Spleen (tissue), 11 donors: ENCODE data around the gene TTC22. TPM values are rescaled to one million over a fixed set of nuclear protein-coding genes. Genes with fewer than 3 reads are reported as not detected.

ENCODE experiments used
- DNase-seq: peaks from one replicate; pipeline ENCODE4 v3.0.0-alpha.2; 2020
- H3K27ac ChIP-seq, 8 donors: fragments of 200-600 bp; sonication (generic) in 7 of 8; 1 replicate in 4 of 8; 2 replicates in 4 of 8; pipeline versions ENCODE4 v1.5.0 to v1.8.0; 2016 to 2021; ENCODE audit warnings: inconsistent platforms in 4 of 8, mild to moderate bottlenecking in 4 of 8, moderate library complexity in 1 of 8
- H3K27me3 ChIP-seq, 7 donors: fragments of 200-600 bp; sonication (generic) in 6 of 7; replicated peaks in 1 of 7; 1 replicate in 4 of 7; 2 replicates in 3 of 7; pipeline versions ENCODE4 v1.5.0 to v1.8.0; 2016 to 2021; ENCODE audit warnings: inconsistent platforms in 3 of 7, mild to moderate bottlenecking in 1 of 7
- H3K36me3 ChIP-seq, 6 donors: fragments of 200-600 bp; sonication (generic) in 5 of 6; 1 replicate in 4 of 6; 2 replicates in 2 of 6; pipeline versions ENCODE4 v1.5.0 to v1.8.0; 2016 to 2021; ENCODE audit warnings: inconsistent platforms in 2 of 6
- H3K4me1 ChIP-seq, 6 donors: fragments of 200-600 bp; sonication (generic) in 5 of 6; 1 replicate in 3 of 6; 2 replicates in 3 of 6; pipeline versions ENCODE4 v1.5.0 to v1.8.0; 2016 to 2021; ENCODE audit warnings: inconsistent platforms in 3 of 6
- H3K4me3 ChIP-seq, 8 donors: fragments of 200-600 bp; sonication (generic) in 7 of 8; 1 replicate in 4 of 8; 2 replicates in 4 of 8; pipeline versions ENCODE4 v1.5.0 to v1.8.0; 2016 to 2021; ENCODE audit warnings: inconsistent platforms in 4 of 8, mild to moderate bottlenecking in 4 of 8, moderate library complexity in 2 of 8
- H3K9me3 ChIP-seq, 8 donors: fragments of 200-600 bp; sonication (generic) in 7 of 8; 1 replicate in 4 of 8; 2 replicates in 4 of 8; pipeline versions ENCODE4 v1.5.0 to v1.8.0; 2016 to 2021; ENCODE audit warnings: inconsistent platforms in 4 of 8
- POLR2A ChIP-seq, 3 donors: fragments of 450-650 bp; IDR thresholded peaks; one replicate each; pipeline ENCODE4 v1.5.1; 2017; ENCODE audit warnings: antibody characterized with exemption in 3 of 3, mild to moderate bottlenecking in 1 of 3
- POLR2AphosphoS5 ChIP-seq, 3 donors: sonication (generic); formaldehyde crosslinking; IDR thresholded peaks; one replicate each; pipeline ENCODE4 v1.5.1; 2017; ENCODE audit warnings: antibody characterized with exemption in 3 of 3
- WGBS, 5 donors: extraction: QIAGEN DNeasy Blood & Tissue Kit in 3 of 5; methylation state at CpG; one replicate each; pipeline versions ENCODE4 v1.1.5 to v1.1.7; 2013 to 2018; 5-methylcytosine and 5-hydroxymethylcytosine counted together
- intact Hi-C: fragments of 100-400 bp; cut with DNase I; formaldehyde crosslinking; loops from one replicate; pipeline ENCODE4 v1.15.0; 2023; ENCODE audit warnings: low total_unique reads
- polyA plus RNA-seq, 3 donors: library from polyadenylated mRNA; stranded (reverse); fragments of 200-250 nt; gene quantifications; one replicate each; pipeline ENCODE4 v1.2.1, GENCODE V29; 2013
- total RNA-seq, 7 donors: library from RNA; depleted of rRNA in 3 of 7; stranded (reverse); fragments of >200 nt in 3 of 7; fragmentation: NEBNext Ultra II Directional in 4 of 7; extraction: Animal tissue kit (Norgen Biotek cat#: 25700) in 4 of 7; gene quantifications; one replicate each; pipeline versions ENCODE4 v1.1.0 to v1.2.1, GENCODE V29; 2016 to 2021
- TF ChIP-seq, protein P1 (sequence below), 11 experiments: fragments of 200-600 bp in 7 of 11; fragments of 450-650 bp in 4 of 11; sonication (generic) in 4 of 11; IDR thresholded peaks in 8 of 11; conservative IDR thresholded peaks in 3 of 11; 1 replicate in 7 of 11; 2 replicates in 4 of 11; pipeline versions ENCODE4 v1.4.0 to v1.8.0; 2016 to 2021; ENCODE audit warnings: antibody characterized with exemption in 11 of 11, inconsistent platforms in 4 of 11, mild to moderate bottlenecking in 1 of 11
- donor health status: healthy with polysubstance abuse.
- donor health status: DM: no; HTN: no; CAD: no; lungs with moderate emphysema.
- donor health status: DM: no; HTN: no; CAD: no.
- donor health status: Bipolar disorder and iron deficiency.
- donor health status: healthy.
- donor health status: DM: no; HTN: no; CAD: no.
- donor health status: DM: yes; HTN: yes; CAD: no.

The TTC22 gene
- total and polyA plus RNA-seq, 10 donors = 0.73 to 6.4 (median 3.5) TPM

- no peak overlapping the region for H3K27ac ChIP-seq
- TF ChIP-seq, protein P1, sequence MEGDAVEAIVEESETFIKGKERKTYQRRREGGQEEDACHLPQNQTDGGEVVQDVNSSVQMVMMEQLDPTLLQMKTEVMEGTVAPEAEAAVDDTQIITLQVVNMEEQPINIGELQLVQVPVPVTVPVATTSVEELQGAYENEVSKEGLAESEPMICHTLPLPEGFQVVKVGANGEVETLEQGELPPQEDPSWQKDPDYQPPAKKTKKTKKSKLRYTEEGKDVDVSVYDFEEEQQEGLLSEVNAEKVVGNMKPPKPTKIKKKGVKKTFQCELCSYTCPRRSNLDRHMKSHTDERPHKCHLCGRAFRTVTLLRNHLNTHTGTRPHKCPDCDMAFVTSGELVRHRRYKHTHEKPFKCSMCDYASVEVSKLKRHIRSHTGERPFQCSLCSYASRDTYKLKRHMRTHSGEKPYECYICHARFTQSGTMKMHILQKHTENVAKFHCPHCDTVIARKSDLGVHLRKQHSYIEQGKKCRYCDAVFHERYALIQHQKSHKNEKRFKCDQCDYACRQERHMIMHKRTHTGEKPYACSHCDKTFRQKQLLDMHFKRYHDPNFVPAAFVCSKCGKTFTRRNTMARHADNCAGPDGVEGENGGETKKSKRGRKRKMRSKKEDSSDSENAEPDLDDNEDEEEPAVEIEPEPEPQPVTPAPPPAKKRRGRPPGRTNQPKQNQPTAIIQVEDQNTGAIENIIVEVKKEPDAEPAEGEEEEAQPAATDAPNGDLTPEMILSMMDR (IDR thresholded peaks at IDR 0.05 in 8 of 11, conservative IDR thresholded peaks at IDR 0.05 in 3 of 11) = no peak
- TF ChIP-seq POLR2AphosphoS5 (IDR thresholded peaks at IDR 0.05) = no peak
- TF ChIP-seq POLR2A (IDR thresholded peaks at IDR 0.05) = no peak
- H3K4me3 ChIP-seq = no peak overlapping the region
- peaks cover 0 to 20% (median 10%) of the 10 kb centered on the region in 6 donors for H3K4me1 ChIP-seq
- H3K9me3 ChIP-seq = peaks cover 0 to 16% (median 12%) of the 10 kb centered on the region in 8 donors
- H3K36me3 ChIP-seq = peaks cover 0 to 27% (median 0%) of the 10 kb centered on the region in 6 donors
- intact Hi-C loops = no loop called here
- DNase-seq = peak; percentile 49
- no peaks in the 10 kb centered on the region for H3K27me3 ChIP-seq
- WGBS, 5 donors = 69 to 80% (median 74%) methylated on average over 3 to 4 of the region's 4 CpGs
These were observed 6.4 kb downstream of the TTC22 start for GRCh38 chr1:54794451-54795355.

- H3K27me3 ChIP-seq = peaks cover 0 to 3% (median 0%) of the 10 kb centered on the region in 7 donors
- no peak overlapping the region for H3K27ac ChIP-seq
- 69 to 85% (median 80%) methylated on average over 6 to 7 of the region's 7 CpGs for WGBS, 5 donors
- peaks cover 0 to 16% (median 12%) of the 10 kb centered on the region in 8 donors for H3K9me3 ChIP-seq
- intact Hi-C loops = no loop called here
- no peak for TF ChIP-seq POLR2A (IDR thresholded peaks at IDR 0.05)
- TF ChIP-seq POLR2AphosphoS5 (IDR thresholded peaks at IDR 0.05) = no peak
- TF ChIP-seq, protein P1 (IDR thresholded peaks at IDR 0.05 in 8 of 11, conservative IDR thresholded peaks at IDR 0.05 in 3 of 11) = no peak
- peaks cover 0 to 28% (median 0%) of the 10 kb centered on the region in 6 donors for H3K36me3 ChIP-seq
- H3K4me3 ChIP-seq = no peak overlapping the region
- DNase-seq = no peak
- peaks cover 0 to under 1% (median 0%) of the 10 kb centered on the region in 6 donors for H3K4me1 ChIP-seq
These were observed 8.3 kb downstream of the TTC22 start for GRCh38 chr1:54792686-54793282.

DNA sequence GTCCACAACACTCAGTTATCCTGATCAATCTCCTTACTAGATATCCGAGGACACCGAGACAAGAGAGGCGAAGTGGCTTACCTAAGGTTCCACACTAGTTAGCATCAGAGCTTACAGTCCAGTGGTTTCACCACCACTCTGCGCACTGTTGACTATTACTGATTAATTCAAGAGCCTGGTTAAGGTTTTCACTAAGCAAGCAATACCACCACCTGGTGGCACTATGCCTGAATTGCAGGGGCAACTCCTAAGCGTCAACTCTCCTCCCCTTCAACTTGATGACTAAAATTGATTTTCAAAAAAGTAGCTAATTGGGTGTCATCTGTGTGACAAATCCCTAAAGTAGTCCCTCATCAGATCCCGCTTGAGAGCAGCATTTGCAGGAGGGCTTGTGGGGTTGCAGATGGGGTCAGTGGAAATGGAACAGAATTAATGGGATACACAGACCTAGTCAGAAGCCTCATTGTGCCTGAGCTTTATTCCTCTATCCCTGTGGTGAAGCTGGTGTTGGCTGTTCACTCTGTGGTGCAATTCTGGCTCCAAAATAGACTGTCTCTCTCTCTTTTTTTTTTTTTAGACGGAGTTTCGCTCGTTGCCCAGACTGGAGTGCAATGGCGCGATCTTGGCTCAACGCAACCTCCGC is 9.1 kb downstream of the TTC22 start:
- no peak for DNase-seq
- 86 to 93% (median 91%) methylated on average over 13 of the region's 13 CpGs for WGBS, 5 donors
- no peaks in the 10 kb centered on the region for H3K4me1 ChIP-seq
- H3K9me3 ChIP-seq = peaks cover 0 to 16% (median 12%) of the 10 kb centered on the region in 8 donors
- TF ChIP-seq, protein P1 (IDR thresholded peaks at IDR 0.05 in 8 of 11, conservative IDR thresholded peaks at IDR 0.05 in 3 of 11) = peak in 7 of 11 experiments; percentile 5 to 62 (median 51)
- TF ChIP-seq POLR2A (IDR thresholded peaks at IDR 0.05) = no peak
- intact Hi-C loops = no loop called here
- peaks cover 0 to 8% (median 0%) of the 10 kb centered on the region in 7 donors for H3K27me3 ChIP-seq
- H3K36me3 ChIP-seq = peaks cover 0 to 36% (median 0%) of the 10 kb centered on the region in 6 donors
- no peak overlapping the region for H3K4me3 ChIP-seq
- no peak overlapping the region for H3K27ac ChIP-seq
